Activated CD4-positive, alpha-beta T cell treated with anti-CD3 and anti-CD28 coated beads, Interleukin-2, Interleukin-6, amounts not matched to agents 100 ng/mL and 50 ng/mL, durations not matched to agents 16 hours and 8 hours (primary cell): ENCODE results near the gene CPED1.
"Not testable (repeated sequence)": the region's sequence is repeated elsewhere in the genome, so short reads cannot be mapped to it uniquely, and the experiment has no call there.

Experiments
- DNase-seq: peaks from one replicate; pipeline ENCODE4 v3.0.0-alpha.2; 2020

CPED1 gene

GRCh38 chr7:121300685-121301420, 312.3 kb downstream of the CPED1 start:
- no peak for DNase-seq

- no peak for DNase-seq
Measured at GRCh38 chr7:121301446-121302213, 313.1 kb downstream of the CPED1 start.

GRCh38 chr7:121302214-121302745, 313.8 kb downstream of the CPED1 start:
- DNase-seq: no peak

GRCh38 chr7:121303422-121304101, 315.1 kb downstream of the CPED1 start:
- no peak for DNase-seq

DNA sequence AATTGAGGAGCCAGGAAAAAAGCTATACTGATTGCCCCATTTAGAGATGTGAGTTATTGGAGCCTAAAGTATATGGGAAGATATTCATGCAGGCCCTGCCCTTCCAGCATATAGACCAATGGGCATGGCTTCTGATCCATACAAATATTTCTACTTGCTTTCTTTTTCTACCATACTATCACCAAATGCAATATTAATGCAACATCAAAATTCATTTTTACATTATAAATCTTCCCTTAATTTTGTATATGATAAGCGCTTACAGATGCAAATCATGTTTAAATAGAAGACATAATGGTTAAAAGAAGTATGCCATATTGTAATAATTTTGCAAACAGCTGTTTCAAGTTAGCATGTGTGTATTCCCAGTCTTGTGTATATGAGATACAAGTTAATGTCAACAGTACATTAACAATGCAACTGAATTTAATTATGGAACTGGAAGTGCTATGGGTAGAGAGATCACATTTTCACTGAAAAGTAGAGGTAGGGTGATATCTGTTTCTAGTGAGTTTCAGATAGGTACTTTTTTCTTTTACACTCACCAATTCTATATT, 315.7 kb downstream of the CPED1 start:
- no peak for DNase-seq

GRCh38 chr7:121305109-121305508, 316.6 kb downstream of the CPED1 start:
- no peak for DNase-seq

DNA sequence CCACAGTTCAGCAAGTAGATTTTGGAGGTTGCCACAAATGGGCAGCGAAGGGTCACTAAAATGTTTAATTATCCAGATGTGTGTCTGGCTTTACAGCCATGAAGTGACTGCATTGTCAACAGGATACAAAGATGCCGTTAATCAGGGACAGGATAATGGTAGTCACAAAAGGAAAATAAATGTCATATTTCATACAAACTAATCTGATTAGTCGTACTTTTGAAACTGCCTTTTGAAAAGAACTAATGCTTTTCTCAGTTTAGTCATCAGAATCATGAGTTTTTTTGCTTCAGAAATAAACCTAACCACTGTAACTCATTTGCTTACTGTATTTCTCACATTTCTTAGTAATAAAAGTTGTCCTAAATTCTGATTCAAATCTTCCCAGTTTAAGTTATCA, 318.1 kb downstream of the CPED1 start:
- DNase-seq: no peak

DNA sequence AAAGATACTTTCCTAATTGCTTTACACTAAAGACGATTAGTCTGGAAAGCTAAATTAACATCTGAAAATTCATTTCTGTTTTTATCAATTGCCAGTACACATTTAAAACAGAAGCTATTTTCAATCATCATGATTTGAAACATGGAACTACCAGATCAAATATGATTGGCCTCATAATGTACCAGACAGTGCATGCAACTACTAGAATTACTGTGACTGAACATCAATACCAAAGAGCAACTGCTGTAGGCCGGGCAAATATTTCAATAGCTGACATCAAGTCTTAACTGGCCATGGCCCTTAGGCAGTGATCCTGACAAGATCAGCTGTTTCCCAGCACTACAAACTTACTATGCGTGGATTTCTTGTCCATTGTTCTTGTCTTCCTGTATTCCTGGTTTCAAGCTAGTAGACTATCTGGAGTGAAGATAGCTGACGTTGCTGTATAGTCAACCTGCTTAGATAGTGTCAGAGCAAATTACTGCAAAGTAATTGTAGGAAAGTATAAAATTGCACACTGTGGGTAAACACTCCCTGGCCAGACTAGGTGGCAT, 318.6 kb downstream of the CPED1 start:
- no peak for DNase-seq

DNA sequence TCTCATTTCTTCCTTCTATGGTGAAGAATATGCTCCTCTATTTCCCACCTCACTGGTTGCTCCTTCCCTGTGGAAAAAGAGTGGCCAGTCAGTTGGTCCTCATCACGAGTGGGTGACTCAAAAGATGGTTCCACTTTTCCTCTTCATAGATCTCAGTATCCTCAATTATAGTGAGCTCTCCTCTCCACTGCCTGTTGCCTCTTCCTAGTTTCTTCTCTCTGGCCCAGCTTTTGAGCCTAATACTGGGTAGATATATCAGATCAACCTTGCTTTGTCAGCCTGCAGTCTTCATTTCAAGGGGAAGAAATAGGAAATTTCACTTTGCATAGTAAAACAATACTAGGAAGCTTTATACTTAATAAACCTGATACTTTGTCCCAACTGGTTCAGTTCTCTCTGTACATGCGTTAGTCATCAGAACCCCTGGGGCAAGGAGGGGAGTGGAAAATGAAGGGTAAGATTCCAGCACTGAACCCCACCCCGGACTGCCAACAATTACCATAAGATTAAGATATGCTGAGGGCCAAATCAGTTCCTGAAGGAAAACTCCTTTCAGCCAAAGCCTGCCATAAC, 324.8 kb downstream of the CPED1 start:
- no peak for DNase-seq

DNA sequence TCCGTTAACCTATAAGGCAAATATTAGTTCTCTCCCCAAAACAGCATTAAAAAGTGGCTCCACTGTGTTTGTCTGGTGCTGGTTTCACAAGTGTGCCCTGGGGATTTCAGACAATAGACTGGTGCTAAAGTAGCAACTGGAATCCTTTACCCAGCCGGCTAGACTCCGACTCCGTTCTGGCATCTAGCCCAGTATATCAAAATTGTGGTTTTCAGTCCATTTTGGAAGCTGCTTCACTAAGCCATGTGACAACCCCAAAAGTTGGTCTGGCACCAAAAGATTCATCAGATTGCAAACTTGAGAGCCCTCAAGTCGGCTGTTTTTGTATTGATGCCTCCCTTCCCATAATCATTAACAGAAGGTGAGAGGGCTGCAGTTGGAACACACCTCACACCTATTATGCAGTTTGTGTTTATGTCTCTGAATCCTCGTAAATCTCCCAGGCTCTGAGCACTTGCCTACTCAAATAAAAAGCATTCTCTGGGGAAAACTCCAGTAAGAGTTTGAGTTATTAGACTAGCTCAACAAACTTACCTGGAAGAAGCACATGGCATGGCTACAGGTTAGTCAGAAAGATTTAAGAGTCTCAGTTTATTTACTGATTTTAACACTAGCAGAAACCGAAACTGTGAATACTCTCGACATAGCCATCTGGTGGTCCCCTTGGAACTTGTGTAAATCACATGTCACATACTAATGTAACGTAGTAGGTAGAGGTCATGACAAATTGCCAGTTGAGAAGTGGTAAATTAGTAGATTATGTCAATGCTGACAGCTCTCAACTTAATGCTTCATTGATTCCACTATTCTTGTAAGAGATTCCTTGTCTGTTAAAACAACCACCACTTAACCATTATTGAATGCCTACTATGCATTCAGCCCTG, 325.5 kb downstream of the CPED1 start:
- DNase-seq: no peak

DNA sequence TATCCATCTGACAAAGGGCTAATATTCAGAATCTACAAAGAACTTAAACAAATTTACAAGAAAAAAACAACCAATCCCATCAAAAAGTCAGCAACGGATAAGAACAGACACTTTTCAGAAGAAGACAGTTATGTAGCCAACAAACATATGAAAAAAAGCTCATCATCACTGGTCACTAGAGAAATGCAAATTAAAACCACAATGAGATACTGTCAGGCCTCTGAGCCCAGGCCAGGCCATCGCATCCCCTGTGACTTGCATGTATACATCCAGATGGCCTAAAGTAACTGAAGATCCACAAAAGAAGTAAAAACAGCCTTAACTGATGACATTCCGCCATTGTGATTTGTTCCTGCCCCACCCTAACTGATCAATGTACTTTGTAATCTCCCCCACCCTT, 326.7 kb downstream of the CPED1 start:
- DNase-seq: not testable (repeated sequence)

- no peak for DNase-seq
Measured at GRCh38 chr7:121322460-121322859, 333.9 kb downstream of the CPED1 start.

- no peak for DNase-seq
Measured at GRCh38 chr7:121323515-121324302, 335.2 kb downstream of the CPED1 start.

GRCh38 chr7:121327671-121328070, 339.2 kb downstream of the CPED1 start:
- no peak for DNase-seq

GRCh38 chr7:121328508-121329190, 340.1 kb downstream of the CPED1 start, which contains the start of gene WNT16:
Gene WNT16 (plus strand): TSS chr7:121329000. CDS start chr7:121329293, 293 bp downstream.
- DNase-seq: no peak

DNA sequence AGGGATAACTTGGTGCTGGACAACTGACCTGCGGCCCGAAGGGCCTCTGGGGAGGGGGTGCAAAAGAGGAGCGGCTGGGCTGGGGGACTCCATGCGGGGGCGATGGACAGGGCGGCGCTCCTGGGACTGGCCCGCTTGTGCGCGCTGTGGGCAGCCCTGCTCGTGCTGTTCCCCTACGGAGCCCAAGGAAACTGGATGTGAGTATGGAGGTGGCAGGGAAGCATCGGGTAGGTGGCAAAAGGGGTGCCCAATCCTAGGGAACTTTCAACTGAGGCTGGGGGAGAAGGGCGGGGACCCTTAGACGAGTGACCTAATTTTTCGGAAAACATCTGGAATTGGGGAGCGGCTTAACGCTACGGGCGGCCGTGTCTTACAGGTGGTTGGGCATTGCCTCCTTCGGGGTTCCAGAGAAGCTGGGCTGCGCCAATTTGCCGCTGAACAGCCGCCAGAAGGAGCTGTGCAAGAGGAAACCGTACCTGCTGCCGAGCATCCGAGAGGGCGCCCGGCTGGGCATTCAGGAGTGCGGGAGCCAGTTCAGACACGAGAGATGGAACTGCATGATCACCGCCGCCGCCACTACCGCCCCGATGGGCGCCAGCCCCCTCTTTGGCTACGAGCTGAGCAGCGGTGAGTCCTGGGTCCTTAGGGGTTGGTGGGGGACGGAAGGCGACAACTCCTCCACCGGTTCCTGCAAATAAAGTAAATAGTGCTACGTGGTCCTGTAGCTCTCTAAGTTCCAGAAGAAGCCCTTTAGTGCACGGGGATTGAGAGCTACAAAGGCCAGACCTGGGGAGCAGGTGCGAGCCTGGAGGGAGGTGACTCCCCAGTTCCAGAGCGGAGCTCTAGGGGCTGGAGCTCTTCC, 340.9 kb downstream of the CPED1 start:
- peak; percentile 53 for DNase-seq

- DNase-seq: no peak
Measured at GRCh38 chr7:121330053-121330833, 341.7 kb downstream of the CPED1 start.

DNA sequence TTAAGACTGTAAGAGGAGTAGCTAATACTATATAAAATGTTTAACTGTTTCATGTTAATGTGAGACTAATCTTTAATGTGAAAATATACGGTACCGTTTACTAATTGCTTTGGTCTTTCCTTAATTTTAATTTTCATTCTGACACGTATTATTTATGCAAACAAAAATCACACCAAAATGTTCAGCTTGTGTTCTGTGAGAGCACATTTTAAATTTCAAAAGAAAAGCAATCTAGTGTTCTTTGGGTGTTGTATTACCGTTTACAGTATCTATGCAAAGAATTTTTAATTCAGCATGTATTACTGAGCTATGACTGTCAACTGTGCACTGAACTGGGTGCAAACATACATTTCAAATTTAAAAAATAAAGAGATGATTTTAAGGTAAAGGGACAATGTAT, 342.5 kb downstream of the CPED1 start:
- DNase-seq: no peak
